GM12891 (cell line): ENCODE data around the gene SP140.
"Not testable (repeated sequence)": the region's sequence is repeated elsewhere in the genome, so short reads cannot be mapped to it uniquely, and the experiment has no call there.

Experiments
- DNase-seq: peaks from one replicate; pipeline ENCODE4 v3.0.0; 2011; ENCODE audit warnings: low spot score; ENCODE audit not compliant: insufficient read length
- FAIRE-seq: peaks from 2 replicates; lab custom pipeline; 2011; peaks lifted over from hg19 to GRCh38; lab: Jason Lieb, UNC
- PAX5 ChIP-seq: IDR thresholded peaks from 2 replicates; pipeline ENCODE4 v1.6.1; 2011; ENCODE audit warnings: low read length, moderate library complexity, mild to moderate bottlenecking; ENCODE audit not compliant: insufficient read depth, severe bottlenecking
- POLR2A ChIP-seq: IDR thresholded peaks from 2 replicates; pipeline ENCODE4 v1.6.1; 2011; ENCODE audit warnings: low read depth, low read length, control low read depth
- POLR2AphosphoS5 ChIP-seq: IDR thresholded peaks from 2 replicates; pipeline ENCODE4 v1.6.1; 2011; ENCODE audit warnings: low read depth, low read length, control low read depth
- POU2F2 ChIP-seq: IDR thresholded peaks from 2 replicates; pipeline ENCODE4 v1.6.1; 2011; ENCODE audit warnings: low read depth, mild to moderate bottlenecking, control low read depth, low read length, moderate library complexity
- SPI1 ChIP-seq: IDR thresholded peaks from 2 replicates; pipeline ENCODE4 v1.6.1; 2011; ENCODE audit warnings: low read depth, low read length, control low read depth
- TAF1 ChIP-seq: IDR thresholded peaks from 2 replicates; pipeline ENCODE4 v1.6.1; 2011; ENCODE audit warnings: low read depth, low read length, control low read depth

The SP140 gene

GRCh38 chr2:230308402-230309000 lies 83.0 kb downstream of the SP140 start:
- FAIRE-seq (no peak), DNase-seq (no peak)
- no peak for TF ChIP-seq POLR2A
- no peak for TF ChIP-seq TAF1
- no peak for TF ChIP-seq POU2F2
- TF ChIP-seq POLR2AphosphoS5: no peak
- no peak for TF ChIP-seq SPI1
- no peak for TF ChIP-seq PAX5

- peak; percentile 82 for FAIRE-seq
- not testable (repeated sequence) for DNase-seq
These were observed 85.3 kb downstream of the SP140 start for GRCh38 chr2:230310792-230311191.

GRCh38 chr2:230311634-230312033 lies 86.1 kb downstream of the SP140 start:
- DNase-seq: not testable (repeated sequence)
- peak; percentile 66 for FAIRE-seq

GRCh38 chr2:230312638-230313037 lies 87.1 kb downstream of the SP140 start:
- TF ChIP-seq PAX5 (no peak), SPI1 (no peak), POLR2A (no peak), TAF1 (no peak), POLR2AphosphoS5 (no peak)
- FAIRE-seq (no peak), DNase-seq (no peak)

- no peak for TF ChIP-seq POLR2AphosphoS5
- TF ChIP-seq SPI1: no peak
- FAIRE-seq: no peak
- no peak for DNase-seq
These were observed 91.8 kb downstream of the SP140 start for GRCh38 chr2:230317366-230317765.

GRCh38 chr2:230318190-230319121 lies 92.9 kb downstream of the SP140 start:
- TF ChIP-seq POLR2A (no peak), SPI1 (peak; percentile 96), POLR2AphosphoS5 (no peak), TAF1 (no peak)
- DNase-seq: no peak
- FAIRE-seq: no peak

- DNase-seq (no peak), FAIRE-seq (peak; percentile 94)
- TF ChIP-seq SPI1 (peak; percentile 45), POLR2A (no peak), POU2F2 (peak; percentile 62; the same call in 1 of the 2 replicates)
These were observed 93.8 kb downstream of the SP140 start for GRCh38 chr2:230319211-230319862.

- no peak for TF ChIP-seq SPI1
- TF ChIP-seq TAF1: no peak
- no peak for TF ChIP-seq PAX5
- TF ChIP-seq POU2F2: no peak
- no peak for TF ChIP-seq POLR2AphosphoS5
- TF ChIP-seq POLR2A: no peak
- FAIRE-seq: no peak
These were observed 95.5 kb downstream of the SP140 start for GRCh38 chr2:230321031-230321430.

GRCh38 chr2:230322561-230323384 lies 97.2 kb downstream of the SP140 start:
- no peak for DNase-seq
- no peak for TF ChIP-seq SPI1
- no peak for TF ChIP-seq PAX5
- no peak for TF ChIP-seq POLR2A
- TF ChIP-seq POU2F2: no peak
- no peak for FAIRE-seq

More at GRCh38 chr2:230321031-230321430, 95.5 kb downstream of the SP140 start:
- no peak for DNase-seq
